ENCODE results near the gene CPNE4. TPM values are rescaled to one million over a fixed set of nuclear protein-coding genes. Genes with fewer than 3 reads are reported as not detected.
"Not testable (repeated sequence)": the region's sequence is repeated elsewhere in the genome, so short reads cannot be mapped to it uniquely, and the experiment has no call there.

Gene CPNE4
- total RNA-seq, 2 donors from 2014 or later: 0.31 to 28.0 TPM

DNA sequence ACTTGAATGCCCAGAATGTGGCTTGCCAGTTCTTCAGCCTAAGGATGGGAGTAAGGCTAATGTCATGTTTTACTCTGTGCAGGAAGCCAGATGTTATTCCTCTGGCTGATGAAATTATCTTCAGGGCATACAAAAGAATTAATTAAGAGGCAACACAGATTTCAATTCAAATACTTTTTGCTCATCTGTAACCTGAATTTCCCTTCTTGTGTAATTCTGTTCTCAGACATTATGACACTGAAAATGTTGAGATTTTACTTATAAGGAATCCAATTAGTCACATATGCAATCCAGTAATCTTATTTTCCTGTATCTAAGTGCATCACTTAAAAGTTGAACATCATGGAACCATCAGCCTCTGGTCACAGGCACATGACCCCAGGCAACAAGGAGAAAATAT, 136.5 kb downstream of the CPNE4 start:
- Histone ChIP-seq H3K27ac (no peak overlapping the region), H3K4me1 (no peaks in the 10 kb centered on the region), H3K36me3 (no peaks in the 10 kb centered on the region), H3K4me3 (no peak overlapping the region), H3K27me3 (no peaks in the 10 kb centered on the region), H3K9me3 (no peaks in the 10 kb centered on the region)
- TF ChIP-seq, protein P1, sequence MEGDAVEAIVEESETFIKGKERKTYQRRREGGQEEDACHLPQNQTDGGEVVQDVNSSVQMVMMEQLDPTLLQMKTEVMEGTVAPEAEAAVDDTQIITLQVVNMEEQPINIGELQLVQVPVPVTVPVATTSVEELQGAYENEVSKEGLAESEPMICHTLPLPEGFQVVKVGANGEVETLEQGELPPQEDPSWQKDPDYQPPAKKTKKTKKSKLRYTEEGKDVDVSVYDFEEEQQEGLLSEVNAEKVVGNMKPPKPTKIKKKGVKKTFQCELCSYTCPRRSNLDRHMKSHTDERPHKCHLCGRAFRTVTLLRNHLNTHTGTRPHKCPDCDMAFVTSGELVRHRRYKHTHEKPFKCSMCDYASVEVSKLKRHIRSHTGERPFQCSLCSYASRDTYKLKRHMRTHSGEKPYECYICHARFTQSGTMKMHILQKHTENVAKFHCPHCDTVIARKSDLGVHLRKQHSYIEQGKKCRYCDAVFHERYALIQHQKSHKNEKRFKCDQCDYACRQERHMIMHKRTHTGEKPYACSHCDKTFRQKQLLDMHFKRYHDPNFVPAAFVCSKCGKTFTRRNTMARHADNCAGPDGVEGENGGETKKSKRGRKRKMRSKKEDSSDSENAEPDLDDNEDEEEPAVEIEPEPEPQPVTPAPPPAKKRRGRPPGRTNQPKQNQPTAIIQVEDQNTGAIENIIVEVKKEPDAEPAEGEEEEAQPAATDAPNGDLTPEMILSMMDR (IDR thresholded peaks at IDR 0.05): no peak
- DNase-seq (ENCODE audit: low spot score): no peak

DNA sequence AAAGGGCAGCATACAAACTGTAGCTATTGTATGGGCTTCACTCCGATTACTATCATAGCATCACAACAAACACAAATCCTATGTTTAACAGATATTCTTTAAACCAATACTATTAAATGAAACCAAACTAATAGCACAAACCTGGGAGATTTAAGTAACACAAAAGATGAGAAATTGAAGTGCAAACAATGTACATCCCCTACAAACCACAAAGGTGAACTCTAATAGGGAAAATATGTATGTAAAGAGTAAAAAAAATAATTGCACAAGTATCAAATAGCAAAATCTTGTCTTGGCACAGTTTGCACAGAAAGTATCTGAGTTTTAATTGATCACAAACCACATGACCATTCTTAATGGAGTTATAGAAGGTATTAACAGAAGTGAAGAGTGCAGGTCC, 138.5 kb downstream of the CPNE4 start:
- Histone ChIP-seq H3K4me3 (no peak overlapping the region), H3K36me3 (no peaks in the 10 kb centered on the region), H3K27me3 (no peaks in the 10 kb centered on the region), H3K9me3 (no peaks in the 10 kb centered on the region), H3K4me1 (no peaks in the 10 kb centered on the region), H3K27ac (no peak overlapping the region)
- DNase-seq (ENCODE audit: low spot score): no peak
- TF ChIP-seq, protein P1 (IDR thresholded peaks at IDR 0.05): no peak

DNA sequence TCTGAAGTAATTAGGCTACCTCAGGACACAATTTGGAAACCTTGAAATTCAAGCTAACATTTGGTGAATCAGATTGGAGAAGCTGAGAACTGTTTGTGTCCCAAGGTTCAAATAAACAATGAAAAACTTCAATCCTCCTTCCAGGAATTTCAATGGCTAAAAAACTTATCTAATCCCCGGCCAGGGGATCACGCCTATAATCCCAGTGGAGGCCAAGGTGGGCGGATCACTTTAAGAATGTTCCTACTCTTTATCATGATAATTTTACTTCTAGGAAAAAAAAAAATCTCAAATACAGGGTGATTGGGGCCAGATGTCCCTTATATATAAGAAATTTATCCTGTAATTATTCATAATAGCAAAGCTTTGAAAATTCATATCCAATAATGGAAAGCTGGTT, 139.0 kb downstream of the CPNE4 start:
- Histone ChIP-seq H3K27me3 (no peaks in the 10 kb centered on the region), H3K27ac (no peak overlapping the region), H3K4me1 (no peaks in the 10 kb centered on the region), H3K36me3 (no peaks in the 10 kb centered on the region), H3K9me3 (no peaks in the 10 kb centered on the region), H3K4me3 (no peak overlapping the region)
- no peak for DNase-seq (ENCODE audit: low spot score)
- TF ChIP-seq, protein P1 (IDR thresholded peaks at IDR 0.05): no peak

DNA sequence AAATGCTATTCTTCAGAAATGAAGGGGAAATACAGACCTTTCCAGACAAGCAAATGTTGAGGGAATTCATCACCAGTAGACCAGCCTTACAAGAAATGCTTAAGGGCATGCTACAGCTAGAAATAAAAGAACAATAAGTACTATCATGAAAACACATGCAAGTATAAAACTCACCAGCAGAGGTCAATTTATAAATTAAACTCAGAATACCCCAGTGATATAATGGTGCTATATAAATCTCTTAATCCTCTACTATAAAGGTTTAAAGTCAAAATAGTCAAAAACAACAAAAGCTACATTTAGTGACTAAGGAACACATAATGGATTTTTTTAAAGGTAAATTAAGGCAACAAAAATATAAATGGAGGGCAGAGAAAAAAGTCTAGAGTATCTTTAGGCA, 142.5 kb downstream of the CPNE4 start:
- Histone ChIP-seq H3K27ac (no peak overlapping the region), H3K27me3 (no peaks in the 10 kb centered on the region), H3K4me3 (no peak overlapping the region), H3K36me3 (no peaks in the 10 kb centered on the region), H3K9me3 (no peaks in the 10 kb centered on the region), H3K4me1 (no peaks in the 10 kb centered on the region)
- DNase-seq (ENCODE audit: low spot score): no peak
- TF ChIP-seq, protein P1 (IDR thresholded peaks at IDR 0.05): no peak

DNA sequence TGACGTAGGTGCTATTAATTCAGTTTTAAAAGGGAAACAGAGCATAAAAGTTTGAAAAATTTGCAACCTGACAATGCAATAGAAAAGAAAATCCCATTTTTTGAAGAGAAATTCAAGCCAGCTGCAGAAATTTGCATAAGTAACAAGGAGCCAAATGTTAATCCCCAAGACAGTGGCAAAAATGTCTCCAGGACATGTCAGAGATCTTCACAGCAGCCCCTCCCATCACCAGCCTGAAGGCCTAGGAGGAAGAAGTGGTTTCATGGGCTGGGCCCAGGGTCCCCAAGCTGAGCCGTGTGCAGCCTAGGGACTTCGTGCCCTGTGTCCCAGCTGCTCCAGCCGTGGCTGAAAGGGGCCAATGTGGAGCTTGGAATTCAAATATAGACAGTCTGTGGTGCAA, 148.9 kb downstream of the CPNE4 start:
- H3K4me3 ChIP-seq; H3K27ac ChIP-seq; DNase-seq (ENCODE audit: low spot score); H3K36me3 ChIP-seq; H3K27me3 ChIP-seq; H3K9me3 ChIP-seq; H3K4me1 ChIP-seq: not testable (repeated sequence)

DNA sequence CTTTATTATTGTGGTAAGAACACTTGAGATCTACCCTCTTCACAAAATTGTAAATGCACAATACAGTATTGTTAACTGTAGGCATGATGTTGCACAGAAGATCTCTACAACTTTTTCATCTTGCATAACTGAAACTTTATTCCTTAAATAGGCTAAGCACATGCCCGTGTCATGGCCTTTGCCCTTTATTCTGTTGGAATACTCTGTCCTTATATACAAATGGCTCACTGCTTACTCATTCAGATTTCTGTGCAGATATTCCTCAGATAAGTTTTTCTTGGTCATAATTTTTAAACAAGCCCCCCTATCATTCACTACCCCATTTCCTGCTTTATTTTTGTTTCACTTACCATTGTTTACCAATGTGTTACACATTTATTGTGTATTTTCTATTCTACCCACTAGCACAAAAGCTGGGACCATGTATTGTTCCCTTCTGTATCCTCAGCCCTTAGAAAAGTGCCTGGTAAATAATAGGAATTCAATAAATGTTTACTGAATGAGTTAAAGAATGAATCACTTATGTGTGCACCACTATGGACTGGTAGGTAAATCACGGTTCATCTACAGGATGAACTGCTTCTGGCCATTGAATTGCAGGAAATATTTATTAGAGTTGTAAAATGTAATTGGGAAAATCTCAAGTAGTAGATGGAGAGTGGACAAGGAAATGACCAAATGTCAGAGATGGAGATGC, 151.0 kb downstream of the CPNE4 start:
- Histone ChIP-seq H3K4me1 (no peaks in the 10 kb centered on the region), H3K27me3 (no peaks in the 10 kb centered on the region), H3K36me3 (no peaks in the 10 kb centered on the region), H3K4me3 (no peak overlapping the region), H3K27ac (no peak overlapping the region), H3K9me3 (no peaks in the 10 kb centered on the region)
- DNase-seq (ENCODE audit: low spot score): no peak
- TF ChIP-seq, protein P1 (IDR thresholded peaks at IDR 0.05): no peak
